ENCODE measurements around the gene IL13RA1. TPM values are rescaled to one million over a fixed set of nuclear protein-coding genes. Genes with fewer than 3 reads are reported as not detected.

IL13RA1 gene
- total and polyA plus RNA-seq, 2 experiments from 2014 or later, result 17.8 to 23.6 TPM

- H3K36me3 ChIP-seq, result no peaks in the 10 kb centered on the region
- H3K27me3 ChIP-seq, result no peaks in the 10 kb centered on the region
- TF ChIP-seq CTCF (IDR thresholded peaks at IDR 0.05; ENCODE audit: low read depth, low read length), result no peak
- DNase-seq (ENCODE audit: low read depth in 1 of 2, low spot score in 1 of 2), result no peak
- no peaks in the 10 kb centered on the region for H3K9me3 ChIP-seq (ENCODE audit: low read depth)
- no peaks in the 10 kb centered on the region for H3K4me1 ChIP-seq (ENCODE audit: low read depth)
- H3K27ac ChIP-seq, result no peak overlapping the region
- H3K4me3 ChIP-seq, result no peak overlapping the region
Observed at GRCh38 chrX:118723376-118723775, 4.0 kb upstream of the IL13RA1 start.

GRCh38 chrX:118724365-118724764 lies 3.0 kb upstream of the IL13RA1 start:
- TF ChIP-seq CTCF (IDR thresholded peaks at IDR 0.05; ENCODE audit: low read depth, low read length), result no peak
- H3K9me3 ChIP-seq (ENCODE audit: low read depth), result no peaks in the 10 kb centered on the region
- H3K36me3 ChIP-seq, result no peaks in the 10 kb centered on the region
- DNase-seq (ENCODE audit: low read depth in 1 of 2, low spot score in 1 of 2), result no peak
- H3K4me1 ChIP-seq (ENCODE audit: low read depth), result no peaks in the 10 kb centered on the region
- no peak overlapping the region for H3K4me3 ChIP-seq
- no peaks in the 10 kb centered on the region for H3K27me3 ChIP-seq
- no peak overlapping the region for H3K27ac ChIP-seq

- no peaks in the 10 kb centered on the region for H3K4me1 ChIP-seq (ENCODE audit: low read depth)
- H3K36me3 ChIP-seq, result no peaks in the 10 kb centered on the region
- no peak overlapping the region for H3K27ac ChIP-seq
- DNase-seq (ENCODE audit: low read depth in 1 of 2, low spot score in 1 of 2), result peak in 1 of 2 donors; percentile 55
- TF ChIP-seq CTCF (IDR thresholded peaks at IDR 0.05; ENCODE audit: low read depth, low read length), result no peak
- H3K4me3 ChIP-seq, result no peak overlapping the region
- no peaks in the 10 kb centered on the region for H3K27me3 ChIP-seq
- no peaks in the 10 kb centered on the region for H3K9me3 ChIP-seq (ENCODE audit: low read depth)
Observed at GRCh38 chrX:118724775-118725174, 2.6 kb upstream of the IL13RA1 start.

GRCh38 chrX:118726396-118726795 lies 1.0 kb upstream of the IL13RA1 start:
- Histone ChIP-seq H3K27ac (no peak overlapping the region), H3K27me3 (no peaks in the 10 kb centered on the region), H3K9me3 (ENCODE audit: low read depth) (no peaks in the 10 kb centered on the region), H3K36me3 (no peaks in the 10 kb centered on the region), H3K4me3 (no peak overlapping the region), H3K4me1 (ENCODE audit: low read depth) (no peaks in the 10 kb centered on the region)
- DNase-seq (ENCODE audit: low read depth in 1 of 2, low spot score in 1 of 2), result no peak
- TF ChIP-seq CTCF (IDR thresholded peaks at IDR 0.05; ENCODE audit: low read depth, low read length), result no peak

GRCh38 chrX:118727686-118728339 lies 407 bp downstream of the IL13RA1 start:
- no peaks in the 10 kb centered on the region for H3K4me1 ChIP-seq (ENCODE audit: low read depth)
- H3K4me3 ChIP-seq, result peak overlapping the region; percentile 80
- peak overlapping the region; percentile 90 for H3K27ac ChIP-seq
- H3K36me3 ChIP-seq, result no peaks in the 10 kb centered on the region
- no peaks in the 10 kb centered on the region for H3K9me3 ChIP-seq (ENCODE audit: low read depth)
- H3K27me3 ChIP-seq, result no peaks in the 10 kb centered on the region
- peak; percentile 39 to 56 for DNase-seq (ENCODE audit: low read depth in 1 of 2, low spot score in 1 of 2)
- TF ChIP-seq CTCF (IDR thresholded peaks at IDR 0.05; ENCODE audit: low read depth, low read length), result no peak
